Right kidney (tissue), 1 donor: ENCODE data around the gene SPEF2.
"Not testable (repeated sequence)": the region's sequence is repeated elsewhere in the genome, so short reads cannot be mapped to it uniquely, and the experiment has no call there.

Source experiments
- DNase-seq: peaks from one replicate; pipeline ENCODE4 v3.0.0-alpha.2; 2016

SPEF2 gene

DNA sequence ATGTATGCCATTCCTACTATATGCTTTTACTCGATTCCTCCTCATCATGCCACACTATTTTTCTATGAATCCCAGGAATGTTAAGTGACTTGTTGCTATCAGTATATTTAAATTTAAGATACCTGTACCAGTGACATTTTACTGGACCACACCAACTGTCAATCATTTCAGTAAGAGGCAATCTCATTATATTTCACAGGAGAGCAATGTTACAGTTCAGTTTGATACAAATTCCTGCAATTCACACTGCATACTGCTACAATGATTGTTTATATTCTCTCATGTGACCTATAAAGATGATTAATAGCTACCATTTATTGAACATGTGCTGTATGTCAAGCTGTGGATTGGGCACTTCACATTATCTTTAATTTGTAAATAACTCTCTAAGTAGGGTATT, 30.0 kb downstream of the SPEF2 start:
- no peak for DNase-seq

DNA sequence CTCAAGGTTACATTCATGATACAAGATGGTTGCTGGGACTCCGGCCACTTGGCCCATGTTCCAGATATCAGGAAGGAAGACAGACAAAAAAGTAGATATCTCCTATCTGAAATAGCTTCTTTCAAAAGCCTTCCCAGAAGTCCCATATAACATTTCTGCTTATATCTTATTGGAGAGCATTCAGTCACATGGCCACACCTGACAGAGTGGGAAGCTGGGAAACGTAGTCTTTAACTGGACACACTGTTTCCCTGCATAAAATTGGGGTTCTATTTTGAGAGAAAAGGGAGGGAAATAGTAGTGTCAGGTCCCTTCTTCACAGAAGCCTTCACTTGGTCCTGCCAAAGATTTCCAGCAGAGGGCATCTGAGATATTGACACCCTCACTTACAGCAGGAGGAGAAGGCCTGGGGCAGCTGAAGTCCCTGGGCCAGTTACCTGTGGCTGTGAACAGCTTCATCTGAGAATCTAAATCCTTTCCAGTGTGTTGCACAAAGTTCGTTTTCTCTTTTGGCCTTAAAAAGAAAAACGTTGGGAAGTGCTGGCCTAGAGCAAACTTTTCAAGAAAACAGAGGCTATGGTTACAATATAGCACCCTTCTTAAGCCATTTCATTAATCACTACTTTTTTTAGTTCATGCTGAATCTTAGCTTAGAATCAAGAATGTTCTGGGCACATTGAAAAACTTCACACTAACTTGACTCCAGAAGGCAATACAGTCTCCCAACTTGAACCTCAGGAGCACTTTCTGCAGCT, 33.5 kb downstream of the SPEF2 start:
- no peak for DNase-seq

DNA sequence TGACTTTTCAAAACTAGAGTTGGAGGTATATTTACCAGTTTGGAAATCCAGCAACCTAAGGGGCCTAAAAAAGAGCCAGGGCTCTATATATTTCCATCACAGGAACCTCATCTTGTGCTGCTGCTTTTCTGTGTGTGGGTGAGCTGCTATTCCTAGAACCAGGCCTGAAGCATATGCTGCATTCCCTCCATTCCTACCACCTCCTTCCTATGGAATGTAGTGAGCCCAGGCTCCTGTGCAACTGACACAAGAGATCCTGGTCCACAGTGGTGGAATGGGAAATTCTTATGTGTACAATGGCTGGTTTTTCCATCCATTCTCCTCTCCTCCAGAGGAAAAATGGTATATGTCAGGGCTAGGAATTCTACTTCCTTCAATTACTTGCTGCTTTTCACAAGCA, 39.1 kb downstream of the SPEF2 start:
- DNase-seq, result no peak

DNA sequence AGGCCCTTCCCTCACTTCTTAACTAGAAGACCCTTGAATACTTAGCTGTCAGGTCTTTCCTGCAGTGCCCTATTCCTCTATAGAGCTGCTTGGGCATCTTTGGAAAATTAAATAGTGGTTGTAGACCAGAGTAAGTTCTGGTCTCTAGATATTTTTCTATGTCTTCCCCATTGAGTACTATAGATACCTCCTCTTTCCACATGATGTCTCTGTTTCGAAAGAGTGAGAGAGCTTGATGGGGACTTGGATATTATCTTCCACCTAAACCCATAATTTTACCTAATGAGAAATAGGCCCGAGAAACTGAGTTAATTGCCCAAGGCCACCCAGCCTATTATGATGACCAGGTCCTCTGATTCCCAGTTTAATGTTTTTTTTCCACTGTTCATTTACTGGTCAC, 40.2 kb downstream of the SPEF2 start:
- no peak for DNase-seq

DNA sequence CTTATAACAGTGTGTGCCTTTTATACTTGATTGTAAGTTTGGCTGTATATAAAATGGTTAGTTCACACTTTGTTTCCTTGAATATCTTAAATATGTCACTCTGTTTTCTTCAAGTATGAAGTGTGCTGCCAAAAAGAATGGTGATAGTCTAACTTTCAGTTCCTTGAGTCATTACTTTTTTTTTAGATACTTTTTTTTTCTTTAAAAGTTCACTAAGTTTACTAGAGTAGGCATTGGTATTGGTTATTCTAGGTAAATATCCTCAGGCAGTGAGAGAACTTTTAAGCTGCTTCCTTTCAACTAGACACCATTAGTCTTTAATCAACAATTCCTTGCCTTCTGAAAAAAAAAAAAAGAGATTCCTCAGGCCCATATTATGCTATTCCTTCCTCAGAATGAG, 41.9 kb downstream of the SPEF2 start:
- no peak for DNase-seq

DNA sequence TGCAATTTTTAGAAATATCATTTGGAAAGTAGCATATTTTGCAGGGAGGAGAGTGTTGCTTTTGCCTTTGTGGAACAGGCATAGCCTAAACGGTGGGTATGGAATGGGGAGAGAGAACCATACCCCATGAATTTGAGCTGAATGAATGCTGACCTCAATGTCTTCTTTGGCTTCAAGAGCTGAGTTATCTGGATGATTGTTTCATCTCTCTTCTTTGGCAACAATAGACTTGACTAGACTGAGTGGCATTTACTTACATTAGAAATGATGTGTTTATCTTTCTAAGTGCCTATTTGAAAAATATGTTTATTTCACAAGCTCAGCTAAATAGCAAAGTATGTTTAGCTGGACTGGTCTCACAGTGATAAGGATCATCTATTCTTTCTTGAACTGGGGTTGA, 42.8 kb downstream of the SPEF2 start:
- no peak for DNase-seq

DNA sequence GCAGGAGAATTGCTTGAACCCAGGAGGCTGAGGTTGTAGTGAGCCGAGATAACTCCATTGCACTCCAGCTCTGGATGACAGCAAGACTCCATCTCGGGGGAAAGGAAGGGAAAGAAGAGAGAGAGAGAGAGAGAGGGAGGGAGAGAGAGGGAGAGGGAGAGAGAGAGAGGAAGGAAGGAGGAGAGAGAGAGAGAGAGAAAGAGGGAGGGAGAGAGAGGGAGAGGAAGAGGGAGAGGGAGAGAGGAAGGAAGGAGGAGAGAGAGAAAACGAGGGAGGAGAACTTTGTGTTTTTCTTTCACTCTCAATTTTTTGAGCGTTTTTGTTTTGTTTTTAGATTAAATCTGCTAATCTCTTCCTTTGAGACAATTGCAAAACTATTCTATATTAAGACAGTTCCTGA, 46.9 kb downstream of the SPEF2 start:
- DNase-seq, result no peak

DNA sequence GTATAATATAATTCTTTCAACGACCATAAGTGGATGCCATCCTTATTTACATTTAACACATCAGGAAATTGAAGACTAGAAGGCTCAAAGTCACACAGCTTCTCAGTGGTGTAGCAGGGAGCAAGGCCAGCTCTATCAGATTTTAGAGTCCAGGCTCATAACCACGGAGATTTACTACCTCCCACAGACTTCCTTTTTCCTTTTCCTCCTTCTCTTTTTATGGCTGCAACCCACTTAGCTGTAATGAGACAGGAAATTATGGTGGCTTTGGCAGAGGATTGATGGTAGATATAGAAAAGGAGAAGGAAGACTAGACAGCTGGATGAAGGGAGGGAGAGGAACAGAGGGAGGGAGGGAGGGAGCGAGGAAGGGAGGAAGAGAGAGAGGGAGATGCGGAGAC, 47.4 kb downstream of the SPEF2 start:
- no peak for DNase-seq

DNA sequence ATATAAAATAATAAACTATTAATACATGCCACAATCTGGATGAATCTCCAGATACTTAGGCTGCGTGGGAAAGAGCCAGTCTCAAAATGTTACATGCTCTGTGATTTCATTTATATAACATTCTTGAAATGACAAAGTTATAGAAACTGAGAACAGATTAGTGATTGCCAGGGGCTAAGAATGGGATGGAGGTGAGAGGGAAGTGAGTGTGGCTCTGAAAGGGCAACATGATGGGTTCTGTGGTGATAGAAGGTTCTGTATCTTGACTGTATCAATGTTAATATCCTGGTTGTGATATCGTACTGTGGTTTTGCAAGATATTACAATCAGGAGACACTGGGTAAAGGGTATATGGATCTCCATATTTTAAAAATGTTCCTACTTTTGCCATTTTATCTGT, 50.7 kb downstream of the SPEF2 start:
- no peak for DNase-seq

DNA sequence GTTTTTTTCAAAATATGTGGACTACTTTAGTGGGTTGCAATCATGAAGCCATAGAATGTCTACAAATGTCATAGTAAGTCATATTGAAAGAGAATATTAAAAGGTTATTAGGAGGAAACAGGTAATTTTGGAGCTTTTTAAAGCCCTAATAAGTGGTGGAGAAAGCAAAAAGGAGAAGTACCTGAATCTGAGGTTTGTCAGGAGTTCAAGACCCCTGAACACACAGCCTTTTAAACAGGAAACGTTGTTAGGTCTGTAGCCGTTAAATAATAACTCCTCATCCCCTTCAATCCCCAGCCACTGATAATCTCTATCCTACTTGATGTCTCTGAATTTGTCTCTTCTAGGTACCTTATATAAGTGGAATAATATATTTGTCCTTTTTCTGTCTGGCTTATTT, 51.1 kb downstream of the SPEF2 start:
- no peak for DNase-seq

DNA sequence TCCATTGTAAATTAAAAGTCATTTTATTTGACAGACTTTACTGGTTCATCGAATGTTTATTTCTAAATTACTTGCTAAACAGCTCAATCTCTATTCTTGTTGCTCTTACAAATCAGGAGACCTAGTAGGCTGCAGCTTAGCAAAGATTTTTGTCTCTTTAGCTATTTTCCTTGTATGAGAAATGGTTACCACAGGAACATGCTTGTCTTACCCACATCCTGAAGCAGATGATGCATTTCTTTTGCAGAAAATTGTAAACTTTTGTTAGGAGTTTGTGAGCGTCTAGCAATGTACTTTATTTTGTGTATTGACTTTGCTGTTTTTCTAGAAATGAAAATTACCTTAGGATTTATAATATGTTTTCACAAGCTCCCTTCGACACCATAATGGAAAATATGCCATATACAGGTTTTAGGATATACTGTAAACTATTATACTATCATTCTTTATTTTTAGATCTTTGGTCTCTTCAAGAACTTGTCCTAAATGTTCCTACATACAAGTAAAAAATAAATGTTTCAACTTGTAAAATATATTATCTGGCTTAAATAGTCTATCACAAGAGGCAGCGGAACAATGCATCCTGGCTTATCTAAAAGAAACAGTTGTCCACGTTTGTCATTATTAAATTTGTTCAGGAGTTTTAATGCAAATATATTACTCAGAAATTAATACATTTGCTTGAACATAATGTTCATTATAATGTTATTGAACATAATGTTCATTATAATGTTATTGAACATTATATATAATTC, 54.1 kb downstream of the SPEF2 start:
- DNase-seq, result no peak

DNA sequence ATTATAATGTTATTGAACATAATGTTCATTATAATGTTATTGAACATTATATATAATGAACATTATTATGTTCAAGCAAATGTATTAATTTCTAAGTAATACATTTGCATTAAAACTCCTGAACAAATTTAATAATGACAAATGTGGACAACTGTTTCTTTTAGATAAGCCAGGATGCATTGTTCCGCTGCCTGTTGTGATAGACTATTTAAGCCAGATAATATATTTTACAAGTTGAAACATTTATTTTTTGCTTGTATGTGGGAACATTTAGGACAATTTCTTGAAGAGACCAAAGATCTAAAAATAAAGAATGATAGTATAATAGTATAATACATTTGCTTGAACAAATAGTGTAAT, 54.6 kb downstream of the SPEF2 start:
- DNase-seq, result not testable (repeated sequence)

DNA sequence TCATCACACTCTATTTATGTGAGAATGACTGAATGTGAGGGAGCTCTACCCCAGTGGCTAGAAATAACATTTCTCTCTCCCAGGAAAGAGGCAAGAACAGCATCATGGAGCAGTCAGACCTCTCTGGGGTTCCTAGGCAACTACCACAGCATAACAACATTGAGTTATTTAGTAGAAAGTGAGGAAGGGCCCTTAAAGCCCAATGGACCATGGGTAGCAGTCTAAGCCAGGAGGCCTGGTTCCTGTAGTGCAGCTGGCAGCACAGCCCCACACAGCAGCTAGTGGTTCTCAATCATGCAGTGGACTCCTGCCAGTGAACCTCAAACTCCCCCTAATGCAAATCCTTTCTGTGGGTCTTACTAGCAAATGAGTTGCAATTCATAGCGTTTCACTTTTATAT, 55.3 kb downstream of the SPEF2 start:
- DNase-seq, result no peak

DNA sequence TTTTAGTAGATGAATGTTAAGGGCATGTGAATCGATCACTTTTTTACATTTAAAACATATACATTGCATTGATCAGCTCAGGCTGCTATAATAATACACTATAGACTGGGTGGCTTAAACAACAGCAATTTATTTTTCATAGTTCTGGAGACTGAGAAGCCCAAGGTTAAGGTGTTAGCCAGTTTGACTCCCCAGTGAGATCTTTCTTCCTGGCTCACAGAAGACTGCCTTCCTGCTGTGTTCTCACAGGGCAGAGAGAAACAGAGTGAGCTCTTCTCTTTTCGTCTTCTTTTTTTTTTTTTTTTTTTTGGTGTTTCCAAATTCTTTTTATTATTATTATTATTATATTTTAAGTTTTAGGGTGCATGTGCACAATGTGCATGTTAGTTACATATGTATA, 56.4 kb downstream of the SPEF2 start:
- DNase-seq, result no peak

DNA sequence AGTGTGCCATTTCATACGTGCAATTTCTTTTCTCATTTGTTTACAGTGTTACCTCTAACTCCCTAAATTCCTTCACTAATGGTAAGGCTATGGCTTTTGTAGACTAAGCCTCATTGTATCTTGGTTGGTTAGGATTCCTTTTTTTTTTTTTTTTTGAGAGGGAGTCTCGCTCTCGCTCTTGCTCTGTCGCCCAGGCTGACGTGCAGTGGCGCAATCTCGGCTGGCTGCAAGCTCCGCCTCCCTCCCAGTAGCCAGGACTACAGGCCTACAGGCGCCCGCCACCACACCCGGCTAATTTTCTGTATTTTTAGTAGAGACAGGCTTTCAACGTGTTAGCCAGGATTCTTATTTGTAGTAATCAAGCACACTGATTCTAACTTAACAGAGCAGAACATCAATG, 57.7 kb downstream of the SPEF2 start:
- no peak for DNase-seq

DNA sequence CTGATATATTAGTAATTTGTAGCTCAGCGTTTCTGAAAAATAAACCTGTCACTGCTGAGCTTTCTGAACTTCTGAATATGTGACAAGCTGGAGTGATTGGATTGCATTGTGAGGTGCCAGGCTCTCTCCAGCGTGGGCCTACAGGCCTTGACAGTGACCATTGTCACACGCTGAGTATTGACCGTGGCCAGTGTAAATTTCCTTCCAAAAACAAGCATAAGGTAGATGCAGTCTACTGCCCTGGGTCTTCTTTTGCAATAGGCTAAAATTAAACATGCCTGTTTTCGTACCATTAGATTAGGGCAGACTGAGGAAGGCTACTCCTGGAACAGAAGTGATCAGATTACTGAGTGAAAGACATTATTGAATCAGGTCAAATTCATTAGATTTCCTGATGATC, 60.2 kb downstream of the SPEF2 start:
- no peak for DNase-seq

DNA sequence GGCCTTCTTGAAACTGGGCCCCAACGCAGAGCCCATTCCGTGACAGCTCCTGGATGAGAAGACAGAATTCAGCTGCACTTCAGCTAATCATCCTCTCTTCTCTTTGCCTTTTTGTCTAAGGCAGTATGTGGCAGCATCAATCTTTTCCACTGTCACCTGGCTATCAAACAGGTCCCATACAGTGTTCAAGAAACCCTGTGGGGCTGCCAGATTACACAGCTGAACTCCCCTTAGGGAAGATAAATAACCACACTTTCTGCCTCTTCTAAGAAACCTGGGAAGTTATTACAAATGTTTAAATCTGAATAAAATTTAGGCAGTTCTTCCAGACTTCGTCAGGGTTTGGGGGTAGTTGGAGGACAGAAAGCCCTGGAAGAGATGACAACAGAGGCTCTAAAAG, 61.0 kb downstream of the SPEF2 start:
- DNase-seq, result no peak

DNA sequence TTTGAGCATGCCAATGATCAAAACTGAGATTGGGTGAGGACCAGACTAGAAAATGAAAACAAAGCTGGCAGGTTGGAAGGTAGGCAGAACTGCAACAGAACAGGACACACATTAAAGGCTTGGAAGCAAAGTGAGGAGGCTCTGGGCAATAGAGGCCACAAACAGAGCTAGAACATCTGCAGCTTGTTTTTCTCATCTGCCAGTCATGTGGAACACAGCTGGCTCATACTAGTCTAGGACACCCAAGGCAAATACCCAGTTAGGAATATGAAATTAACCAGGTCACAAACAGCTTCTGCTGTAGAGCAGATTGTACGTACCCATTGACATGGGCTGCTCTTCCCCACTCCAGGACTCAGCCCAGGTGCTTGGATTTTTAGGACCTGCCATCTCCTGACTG, 61.7 kb downstream of the SPEF2 start:
- DNase-seq, result no peak

DNA sequence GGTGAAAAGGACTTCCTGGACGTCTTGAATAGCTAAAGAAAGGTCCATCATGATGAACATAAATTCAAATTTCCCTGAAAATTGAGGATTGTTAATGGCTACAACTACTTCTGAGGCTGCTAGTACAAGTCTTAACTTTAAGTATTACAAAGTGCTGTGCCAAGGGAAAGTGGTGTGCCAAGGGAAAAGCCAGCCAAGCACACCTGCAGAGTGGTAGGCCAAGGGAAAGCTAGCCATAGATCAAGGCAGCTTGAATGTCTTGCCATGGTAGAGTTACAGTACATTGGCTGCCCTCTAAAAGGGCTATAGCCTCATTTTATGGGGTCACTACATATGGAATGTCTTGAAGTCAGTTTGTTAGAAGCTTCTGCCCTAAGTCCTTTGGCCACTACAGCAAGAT, 64.2 kb downstream of the SPEF2 start:
- DNase-seq, result no peak

DNA sequence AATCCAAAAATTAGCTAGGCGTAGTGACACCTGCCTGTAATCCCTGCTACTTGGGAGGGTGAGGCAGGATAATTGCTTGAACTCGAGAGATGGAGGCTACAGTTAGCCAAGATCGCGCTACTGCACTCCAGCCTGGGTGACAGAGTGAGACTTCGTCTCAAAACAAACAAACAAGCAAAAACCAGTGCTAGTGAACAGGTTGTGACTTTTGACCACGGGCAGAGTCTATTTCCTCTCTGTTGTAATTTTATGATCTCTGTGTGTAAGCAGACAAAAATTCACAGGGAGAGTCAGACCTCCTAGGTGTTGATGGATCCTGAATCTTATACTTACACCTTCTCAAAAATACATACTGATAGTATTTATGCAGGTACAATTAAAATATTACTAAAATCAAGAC, 65.8 kb downstream of the SPEF2 start:
- DNase-seq, result no peak

DNA sequence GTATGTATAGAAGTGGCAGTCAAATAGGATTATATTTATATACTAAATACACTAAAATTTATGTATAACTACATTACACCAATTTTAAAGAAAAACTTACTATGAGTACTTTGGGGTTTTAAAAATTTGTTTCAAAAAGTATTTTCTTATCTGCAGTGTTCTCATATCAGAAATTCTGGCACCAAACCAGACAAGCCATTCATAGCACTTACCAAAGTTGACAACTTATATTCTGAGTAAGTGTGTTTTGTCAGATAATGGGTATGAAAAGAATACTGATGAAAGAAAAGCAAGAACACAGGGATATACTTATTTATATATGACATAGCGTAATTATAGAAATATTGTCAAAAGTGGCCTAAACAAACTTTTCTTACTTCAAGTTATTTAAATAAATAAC, 67.5 kb downstream of the SPEF2 start:
- no peak for DNase-seq

DNA sequence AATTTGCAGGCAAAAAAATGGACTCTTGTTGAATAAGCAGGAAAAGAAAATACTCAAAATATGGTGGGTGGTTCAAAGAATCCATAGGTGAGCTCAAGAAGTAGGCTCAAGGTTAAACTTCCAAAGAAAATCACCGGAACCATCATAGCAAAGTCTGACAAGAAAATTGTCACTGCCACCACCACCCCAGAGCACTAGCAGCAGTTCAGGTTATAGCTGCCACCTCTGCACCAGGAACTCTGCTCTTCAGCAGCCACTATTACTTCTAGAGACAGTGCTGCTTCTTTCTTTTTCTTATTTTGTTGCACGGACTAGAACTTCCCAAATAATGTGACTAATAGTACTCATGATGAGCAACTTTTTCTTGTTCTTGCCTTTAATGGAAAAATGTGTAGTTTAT, 70.3 kb downstream of the SPEF2 start:
- DNase-seq, result no peak

DNA sequence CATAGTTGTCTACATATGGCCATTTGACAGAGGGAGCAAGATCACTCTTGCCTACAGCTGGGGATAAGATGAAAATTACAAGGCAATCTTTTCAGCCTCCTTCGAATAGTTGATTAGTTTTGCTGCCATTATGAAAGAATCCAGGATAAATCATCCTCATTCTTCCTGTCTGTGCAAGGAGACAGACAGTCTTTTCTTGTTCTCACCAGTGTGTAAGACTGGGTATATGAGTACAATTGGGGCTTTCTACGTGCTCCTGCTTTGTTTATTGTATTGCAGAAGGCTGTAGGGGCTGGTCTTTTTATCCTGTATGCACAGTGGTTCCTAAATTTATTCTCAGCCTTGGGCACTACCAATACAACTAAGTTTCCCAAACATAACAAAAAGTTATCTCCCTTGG, 76.8 kb downstream of the SPEF2 start:
- DNase-seq, result no peak

DNA sequence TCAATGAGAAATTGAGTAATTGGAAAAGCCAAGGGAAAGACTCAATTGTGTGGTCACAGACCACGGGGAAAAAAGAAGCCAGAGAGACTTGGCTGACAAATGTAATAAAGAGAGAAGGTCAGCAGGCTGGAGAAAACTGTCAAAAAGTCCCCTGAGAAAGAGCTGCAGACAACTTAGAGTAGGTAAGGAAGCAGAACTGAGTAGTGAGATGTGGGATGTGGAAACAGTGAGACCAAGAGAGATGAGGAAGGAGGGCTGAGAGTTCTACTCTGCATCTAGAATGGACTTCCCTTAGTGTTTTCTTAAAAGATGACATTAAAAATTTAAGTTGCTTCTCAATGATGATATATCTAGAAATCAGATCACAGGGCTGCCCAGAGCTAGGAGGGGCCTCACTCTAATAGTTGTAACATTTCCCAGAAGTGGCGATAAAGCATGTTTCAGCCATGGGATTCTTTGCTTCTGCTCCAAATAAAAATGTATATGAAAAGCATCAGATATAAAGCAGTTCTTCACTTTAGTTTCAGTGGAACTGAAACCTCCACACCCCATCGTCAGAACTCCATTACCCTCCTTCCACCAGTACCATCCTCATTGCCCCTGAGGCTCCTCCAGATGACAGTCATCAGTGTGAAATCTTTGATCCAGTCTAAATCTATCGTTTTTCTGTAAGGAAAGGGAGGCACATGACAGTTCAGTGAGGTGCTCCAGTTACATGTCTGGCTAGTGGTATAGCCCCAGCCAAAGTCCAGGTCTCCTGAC, 80.6 kb downstream of the SPEF2 start:
- no peak for DNase-seq
